Adrenal gland (tissue), 12 donors: ENCODE results near the gene ATOX1. TPM values are rescaled to one million over a fixed set of nuclear protein-coding genes. Genes with fewer than 3 reads are reported as not detected.

Experiments used
- DNase-seq, 7 donors: peaks; one replicate each; pipeline ENCODE4 v3.0.0-alpha.2; 2019 to 2020
- H3K27ac ChIP-seq, 5 donors: fragments of 200-600 bp; sonication (generic) in 4 of 5; 1 replicate in 3 of 5; 2 replicates in 2 of 5; pipeline versions ENCODE4 v1.5.1 to v1.8.0; 2016 to 2020; ENCODE audit warnings: mild to moderate bottlenecking in 1 of 5
- H3K27me3 ChIP-seq: fragments of 200-600 bp; 2 replicates; pipeline ENCODE4 v1.8.0; 2021
- H3K36me3 ChIP-seq, 2 donors: fragments of 200-600 bp; replicated peaks in 1 of 2; 1 replicate in 1 of 2; 2 replicates in 1 of 2; pipeline versions ENCODE4 v1.5.1 to v1.8.0; 2018 to 2022
- H3K4me1 ChIP-seq, 2 donors: fragments of 200-600 bp; replicated peaks in 1 of 2; 1 replicate in 1 of 2; 2 replicates in 1 of 2; pipeline versions ENCODE4 v1.5.1 to v1.8.0; 2018 to 2021
- H3K4me3 ChIP-seq, 4 donors: fragments of 200-600 bp; sonication (generic) in 3 of 4; one replicate each; pipeline ENCODE4 v1.5.1; 2016 to 2018
- H3K9me3 ChIP-seq, 3 donors: fragments of 200-600 bp; sonication (generic) in 1 of 3; replicated peaks in 1 of 3; 1 replicate in 2 of 3; 2 replicates in 1 of 3; pipeline versions ENCODE4 v1.5.1 to v1.8.0; 2016 to 2021
- CTCF ChIP-seq, 6 experiments: fragments of 450-650 bp in 4 of 6; fragments of 200-600 bp in 2 of 6; sonication (generic) in 1 of 6; IDR thresholded peaks; 1 replicate in 5 of 6; 2 replicates in 1 of 6; pipeline versions ENCODE4 v1.5.1 to v1.8.0; 2016 to 2021; ENCODE audit warnings: antibody characterized with exemption in 6 of 6, mild to moderate bottlenecking in 2 of 6, moderate library complexity in 1 of 6
- POLR2A ChIP-seq, 2 donors: fragments of 450-650 bp; IDR thresholded peaks; one replicate each; pipeline ENCODE4 v1.6.1; 2017; ENCODE audit warnings: antibody characterized with exemption in 2 of 2, mild to moderate bottlenecking in 2 of 2, moderate library complexity in 1 of 2
- whole genome bisulfite sequencing, 4 donors: extraction: QIAGEN DNeasy Blood & Tissue Kit in 2 of 4; methylation state at CpG; one replicate each; pipeline versions ENCODE4 v1.1.5 to v1.1.7; 2013 to 2017; 5-methylcytosine and 5-hydroxymethylcytosine counted together
- intact Hi-C, 2 donors: fragments of 100-400 bp; cut with DNase I; formaldehyde crosslinking; loops; one replicate each; pipeline versions ENCODE4 v1.14.1 to v1.15.0; 2022 to 2023
- polyA plus RNA-seq, 3 donors: library from polyadenylated mRNA; stranded (reverse); fragments of 200-250 nt in 2 of 3; fragments of 350-450 nt in 1 of 3; fragmentation: Illumina TruSeq in 1 of 3; extraction: RNeasy Lipid Tissue Mini Kit (QIAGEN cat#74804) in 1 of 3; gene quantifications; one replicate each; pipeline ENCODE4 v1.2.3, GENCODE V29; 2013 to 2014
- total RNA-seq, 9 donors: library from RNA; depleted of rRNA in 4 of 9; stranded (reverse); fragments of >200 nt in 4 of 9; fragments of 120-200 nt in 1 of 9; fragmentation: NEBNext Ultra II Directional in 1 of 9; extraction: Animal tissue kit (Norgen Biotek cat#: 25700) in 1 of 9; gene quantifications; one replicate each; pipeline versions ENCODE4 v1.1.0 to v1.2.4, GENCODE V29; 2013 to 2023
- donor health status: healthy with polysubstance abuse.
- donor health status: Bipolar disorder and iron deficiency.
- donor health status: DM: yes; HTN: yes; CAD: no.
- donor health status: DM: no; HTN: no; CAD: no.
- donor health status: DM: no; HTN: no; CAD: no.
- donor health status: DM: yes; HTN: yes; CAD: no.

The ATOX1 gene
- total and polyA plus RNA-seq, 12 donors: 97.5 to 291 (median 133) TPM

GRCh38 chr5:151750121-151750520, 8.3 kb downstream of the ATOX1 start:
- Histone ChIP-seq H3K4me1 (peaks cover 0 to 18% of the 10 kb centered on the region in 2 donors), H3K27ac (peak overlapping the region in 1 of 5 donors; percentile 54), H3K36me3 (peaks cover 0 to 8% of the 10 kb centered on the region in 2 donors), H3K4me3 (no peak overlapping the region), H3K27me3 (no peaks in the 10 kb centered on the region), H3K9me3 (no peaks in the 10 kb centered on the region)
- WGBS, 4 donors: 89 to 93% (median 91%) methylated on average over 4 of the region's 4 CpGs
- TF ChIP-seq CTCF (IDR thresholded peaks at IDR 0.05) (no peak), POLR2A (IDR thresholded peaks at IDR 0.05) (no peak)
- intact Hi-C loops: no loop called here
- no peak for DNase-seq

- intact Hi-C loops: loop anchor here (10.0 kb wide), 2 partner anchors 280 to 300 kb away; partner anchors contain the start of gene SLC36A1 (in 1 of the 2)
- H3K27ac ChIP-seq: peak overlapping the region in 4 of 5 donors; percentile 19 to 71 (median 53)
- peak; percentile 75 to 97 (median 89) for DNase-seq
- WGBS, 4 donors: 45 to 59% (median 51%) methylated on average over 6 to 7 of the region's 7 CpGs
- peaks cover 9 to 28% of the 10 kb centered on the region in 2 donors for H3K4me1 ChIP-seq
- H3K36me3 ChIP-seq: peaks cover 0 to 15% of the 10 kb centered on the region in 2 donors
- H3K4me3 ChIP-seq: no peak overlapping the region
- H3K9me3 ChIP-seq: no peaks in the 10 kb centered on the region
- TF ChIP-seq POLR2A (IDR thresholded peaks at IDR 0.05) (peak in 1 of 2 donors; percentile 21), CTCF (IDR thresholded peaks at IDR 0.05) (no peak)
- no peaks in the 10 kb centered on the region for H3K27me3 ChIP-seq
Measured at GRCh38 chr5:151745071-151745705, 13.2 kb downstream of the ATOX1 start.

- no peaks in the 10 kb centered on the region for H3K27me3 ChIP-seq
- no peak overlapping the region for H3K27ac ChIP-seq
- H3K36me3 ChIP-seq: peaks cover 0 to 15% of the 10 kb centered on the region in 2 donors
- no peaks in the 10 kb centered on the region for H3K9me3 ChIP-seq
- H3K4me3 ChIP-seq: no peak overlapping the region
- WGBS, 4 donors: 92 to 100% (median 95%) methylated on average over 1 of the region's 1 CpG
- TF ChIP-seq POLR2A (IDR thresholded peaks at IDR 0.05) (no peak), CTCF (IDR thresholded peaks at IDR 0.05) (no peak)
- no peak for DNase-seq
- intact Hi-C loops: loop anchor here (5.0 to 10.0 kb wide), 3 partner anchors 86 to 299 kb away; partner anchors contain the start of gene SLC36A1 (in 1 of the 2)
- peaks cover 21 to 38% of the 10 kb centered on the region in 2 donors for H3K4me1 ChIP-seq
Measured at GRCh38 chr5:151743530-151743929, 14.9 kb downstream of the ATOX1 start.

GRCh38 chr5:151742870-151743294, 15.5 kb downstream of the ATOX1 start:
- H3K36me3 ChIP-seq: peaks cover 0 to 15% of the 10 kb centered on the region in 2 donors
- DNase-seq: peak; percentile 37 to 79 (median 51)
- H3K27ac ChIP-seq: no peak overlapping the region
- no peaks in the 10 kb centered on the region for H3K27me3 ChIP-seq
- whole genome bisulfite sequencing, 4 donors: 58 to 64% (median 63%) methylated on average over 7 of the region's 7 CpGs
- H3K4me3 ChIP-seq: no peak overlapping the region
- H3K4me1 ChIP-seq: peaks cover 26 to 44% of the 10 kb centered on the region in 2 donors
- TF ChIP-seq POLR2A (IDR thresholded peaks at IDR 0.05) (no peak), CTCF (IDR thresholded peaks at IDR 0.05) (peak; percentile 20 to 76 (median 60))
- H3K9me3 ChIP-seq: no peaks in the 10 kb centered on the region
- intact Hi-C loops: loop anchor here (5.0 to 10.0 kb wide), 3 partner anchors 86 to 298 kb away; partner anchors contain the start of gene SLC36A1 (in 1 of the 2)
